WTC11 (cell line): Measurements from ENCODE around the gene KPNA2. TPM values are rescaled to one million over a fixed set of nuclear protein-coding genes. Genes with fewer than 3 reads are reported as not detected.
A peak's percentile ranks its signal among the peaks of the same experiment; 100 is the strongest.
"Not testable (repeated sequence)": the region's sequence is repeated elsewhere in the genome, so short reads cannot be mapped to it uniquely, and the experiment has no call there.

Experiments
- ATAC-seq: fragments of 200-7000 bp; cut with Tn5 transposase; 2 replicates; pipeline ENCODE4 v1.10.0; 2021; ENCODE audit warnings: mild to moderate bottlenecking, moderate library complexity
- CTCF ChIA-PET: fragments of 300-600 bp; sonication (Branson Sonifier 250); formaldehyde crosslinking; loops from one replicate; lab custom pipeline; 2021; ENCODE audit warnings: antibody characterized with exemption; lab: Charles Lee
- POLR2A ChIA-PET: fragments of 350-600 bp; sonication (Branson Sonifier 250); formaldehyde crosslinking; loops from one replicate; lab custom pipeline; 2021; ENCODE audit warnings: antibody characterized with exemption; lab: Charles Lee
- DNase-seq: peaks from one replicate; pipeline ENCODE4 v3.0.0; 2021; ENCODE audit warnings: low spot score
- H3K27ac Mint-ChIP-seq: 2 replicates; pipeline ENCODE4 v1.8.0; 2021; ENCODE audit warnings: mixed read lengths
- H3K27me3 Mint-ChIP-seq: 2 replicates; pipeline ENCODE4 v1.8.0; 2021; ENCODE audit warnings: low read depth, mild to moderate bottlenecking, moderate library complexity, mixed read lengths
- H3K36me3 Mint-ChIP-seq: 2 replicates; pipeline ENCODE4 v1.8.0; 2021; ENCODE audit warnings: mixed read lengths
- H3K4me1 Mint-ChIP-seq: 2 replicates; pipeline ENCODE4 v1.8.0; 2022; ENCODE audit warnings: mixed read lengths
- H3K4me3 Mint-ChIP-seq: 2 replicates; pipeline ENCODE4 v1.8.0; 2021; ENCODE audit warnings: mild to moderate bottlenecking, moderate library complexity, mixed read lengths
- H3K9me3 Mint-ChIP-seq: 2 replicates; pipeline ENCODE4 v1.8.0; 2021; ENCODE audit warnings: mixed read lengths
- AR ChIP-seq: fragments of 250-450 bp; sonication (Bioruptor Pico); IDR thresholded peaks from 2 replicates; pipeline ENCODE4 v1.9.0; 2021; ENCODE audit warnings: mild to moderate bottlenecking
- ATF1 ChIP-seq: sonication (generic); formaldehyde crosslinking; IDR thresholded peaks from 2 replicates; pipeline ENCODE4 v1.8.1; 2023; ENCODE audit warnings: mild to moderate bottlenecking, moderate library complexity, missing genetic modification reagents
- CBFB ChIP-seq: sonication (generic); formaldehyde crosslinking; IDR thresholded peaks from 2 replicates; pipeline ENCODE4 v1.8.1; 2022; ENCODE audit warnings: mild to moderate bottlenecking, low read depth, missing genetic modification reagents
- EMX1 ChIP-seq: fragments of 250-450 bp; sonication (Bioruptor Pico); IDR thresholded peaks from 2 replicates; pipeline ENCODE4 v1.8.0; 2021; ENCODE audit warnings: mild to moderate bottlenecking
- ERG ChIP-seq: fragments of 250-450 bp; sonication (Bioruptor Pico); IDR thresholded peaks from 2 replicates; pipeline ENCODE4 v1.8.0; 2021; ENCODE audit warnings: mild to moderate bottlenecking
- NFATC4 ChIP-seq: fragments of 250-450 bp; sonication (Bioruptor Pico); IDR thresholded peaks from 2 replicates; pipeline ENCODE4 v1.9.0; 2021; ENCODE audit warnings: mild to moderate bottlenecking
- NFE2L1 ChIP-seq: sonication (generic); formaldehyde crosslinking; IDR thresholded peaks from 2 replicates; pipeline ENCODE4 v1.8.1; 2023; ENCODE audit warnings: missing genetic modification reagents
- NFYB ChIP-seq: sonication (generic); formaldehyde crosslinking; conservative IDR thresholded peaks from 2 replicates; pipeline ENCODE4 v1.8.0; 2022; ENCODE audit warnings: low read depth, missing genetic modification reagents
- PRRX2 ChIP-seq: fragments of 250-450 bp; sonication (Bioruptor Pico); IDR thresholded peaks from 2 replicates; pipeline ENCODE4 v1.8.0; 2021; ENCODE audit warnings: mild to moderate bottlenecking
- SMAD3 ChIP-seq: sonication (generic); formaldehyde crosslinking; IDR thresholded peaks from 2 replicates; pipeline ENCODE4 v1.8.0; 2022; ENCODE audit warnings: missing genetic modification reagents, mild to moderate bottlenecking, borderline replicate concordance
- TEAD4 ChIP-seq: sonication (generic); formaldehyde crosslinking; IDR thresholded peaks from 2 replicates; pipeline ENCODE4 v1.8.0; 2022; ENCODE audit warnings: mild to moderate bottlenecking, missing genetic modification reagents
- ZNF317 ChIP-seq: sonication (generic); formaldehyde crosslinking; IDR thresholded peaks from 2 replicates; pipeline ENCODE4 v1.8.1; 2023; ENCODE audit warnings: low read depth, mild to moderate bottlenecking, moderate library complexity, missing genetic modification reagents, borderline replicate concordance
- ZNF671 ChIP-seq: fragments of 250-450 bp; sonication (Bioruptor Pico); IDR thresholded peaks from 2 replicates; pipeline ENCODE4 v1.8.0; 2021; ENCODE audit warnings: mild to moderate bottlenecking
- total RNA-seq: library from RNA; stranded (reverse); gene quantifications from 3 replicates; pipeline ENCODE4 v1.2.3, GENCODE V29; 2021
- TF ChIP-seq, protein P1 (sequence below): sonication (generic); formaldehyde crosslinking; IDR thresholded peaks from 2 replicates; pipeline ENCODE4 v1.8.1; 2022; ENCODE audit warnings: missing genetic modification reagents, borderline replicate concordance

KPNA2 gene
- total RNA-seq, 1 experiment from 2014 or later, result 466 TPM

DNA sequence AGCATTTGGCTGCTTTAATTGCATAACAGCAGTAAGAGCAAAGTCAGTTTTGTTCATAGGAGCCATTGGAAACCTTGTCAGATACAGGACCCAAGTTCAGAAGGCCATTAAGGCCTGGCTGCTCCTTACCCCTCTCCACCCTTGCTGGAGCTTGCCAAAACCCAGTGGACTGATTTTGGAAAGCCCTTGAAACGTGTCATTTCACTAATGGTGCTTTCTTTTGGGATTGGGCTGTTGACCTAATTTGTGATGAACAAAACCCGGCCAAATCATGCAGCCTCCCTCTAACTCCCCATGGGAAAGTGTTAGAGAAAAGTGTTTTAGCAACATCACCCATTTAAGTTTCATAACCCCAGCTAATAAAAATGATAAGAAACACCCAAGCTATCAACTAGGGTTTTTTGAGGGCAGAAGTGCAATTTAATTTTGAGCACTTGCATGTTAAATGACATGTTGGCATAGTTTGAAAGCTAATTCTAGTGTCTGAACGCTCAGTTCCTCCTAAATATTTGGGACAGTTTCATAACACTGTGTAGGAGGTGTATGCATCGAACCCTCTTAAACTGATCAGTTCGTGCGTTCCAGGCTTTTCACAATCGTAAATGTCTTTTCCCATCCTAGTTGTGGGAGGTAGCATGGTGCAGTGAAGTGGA is 12.5 kb downstream of the KPNA2 start:
- ChIA-PET CTCF (interaction anchor here (1.4 kb wide), 1 partner anchor 26 kb away, joined by 3 read pairs; no protein-coding TSS in a partner anchor), POLR2A (interaction anchor here (0.5 to 2.2 kb wide), 3 partner anchors 12 to 299 kb away, joined by 3 to 10 read pairs (median 7); partner anchors contain the start of gene KPNA2)
- ATAC-seq, DNase-seq, H3K4me3 Mint-ChIP-seq, H3K4me1 Mint-ChIP-seq, H3K27me3 Mint-ChIP-seq, H3K9me3 Mint-ChIP-seq: not testable (repeated sequence)
- TF ChIP-seq AR (CRISPR knock-in tag) (peak; percentile 77; the same call in 1 of the 2 replicates), EMX1 (CRISPR knock-in tag) (peak; percentile 73; the same call in 1 of the 2 replicates), ZNF671 (CRISPR knock-in tag) (peak; percentile 66), ERG (peak; percentile 70; the same call in 1 of the 2 replicates), PRRX2 (peak; percentile 51; the same call in 1 of the 2 replicates), NFATC4 (CRISPR knock-in tag) (peak; percentile 22)
- Mint-ChIP-seq H3K27ac (peak overlapping the region; percentile 11; the same call in 1 of the 2 replicates), H3K36me3 (peaks cover 49% of the 10 kb centered on the region)

DNA sequence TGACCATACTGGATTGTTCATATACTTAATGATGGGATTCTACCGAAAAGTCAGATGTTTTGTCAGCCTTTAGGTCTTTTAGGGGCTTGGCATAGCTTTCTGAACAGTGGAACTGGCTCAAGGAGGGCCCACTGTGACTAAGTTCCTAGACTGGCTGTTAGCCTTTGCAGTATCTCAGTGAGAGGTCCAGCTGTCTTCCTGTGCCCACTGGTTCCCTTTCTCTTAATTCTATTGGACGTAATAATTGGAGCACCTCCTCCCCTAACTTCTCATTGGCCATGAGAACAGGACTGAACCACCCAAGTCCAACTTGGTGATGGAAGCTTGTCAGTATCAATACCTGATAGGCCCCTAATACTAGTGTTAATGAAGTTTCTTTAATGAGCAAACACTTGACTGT is 13.5 kb downstream of the KPNA2 start:
- ChIA-PET POLR2A (interaction anchor here (1.1 kb wide), 1 partner anchor 14 kb away, joined by 10 read pairs; the partner anchor contains the start of gene KPNA2), CTCF (interaction anchor here (1.4 kb wide), 1 partner anchor 27 kb away, joined by 3 read pairs; no protein-coding TSS in a partner anchor)
- ATAC-seq, result peak; percentile 85
- no peak for DNase-seq
- Mint-ChIP-seq H3K9me3 (peaks cover 8% of the 10 kb centered on the region), H3K36me3 (peaks cover 39% of the 10 kb centered on the region), H3K4me3 (no peak overlapping the region), H3K27ac (peak overlapping the region; percentile 86), H3K27me3 (no peaks in the 10 kb centered on the region), H3K4me1 (peaks cover 7% of the 10 kb centered on the region)
- TF ChIP-seq NFYB (CRISPR knock-in tag), result peak; percentile 69
- no peak for TF ChIP-seq NFE2L1 (CRISPR knock-in tag)
- TF ChIP-seq ZNF317 (CRISPR knock-in tag), result no peak
- no peak for TF ChIP-seq SMAD3
- no peak for TF ChIP-seq CBFB (CRISPR knock-in tag)
- no peak for TF ChIP-seq ATF1 (CRISPR knock-in tag)
- TF ChIP-seq TEAD4 (CRISPR knock-in tag), result no peak
- TF ChIP-seq, all 79 proteins: peak for 1

DNA sequence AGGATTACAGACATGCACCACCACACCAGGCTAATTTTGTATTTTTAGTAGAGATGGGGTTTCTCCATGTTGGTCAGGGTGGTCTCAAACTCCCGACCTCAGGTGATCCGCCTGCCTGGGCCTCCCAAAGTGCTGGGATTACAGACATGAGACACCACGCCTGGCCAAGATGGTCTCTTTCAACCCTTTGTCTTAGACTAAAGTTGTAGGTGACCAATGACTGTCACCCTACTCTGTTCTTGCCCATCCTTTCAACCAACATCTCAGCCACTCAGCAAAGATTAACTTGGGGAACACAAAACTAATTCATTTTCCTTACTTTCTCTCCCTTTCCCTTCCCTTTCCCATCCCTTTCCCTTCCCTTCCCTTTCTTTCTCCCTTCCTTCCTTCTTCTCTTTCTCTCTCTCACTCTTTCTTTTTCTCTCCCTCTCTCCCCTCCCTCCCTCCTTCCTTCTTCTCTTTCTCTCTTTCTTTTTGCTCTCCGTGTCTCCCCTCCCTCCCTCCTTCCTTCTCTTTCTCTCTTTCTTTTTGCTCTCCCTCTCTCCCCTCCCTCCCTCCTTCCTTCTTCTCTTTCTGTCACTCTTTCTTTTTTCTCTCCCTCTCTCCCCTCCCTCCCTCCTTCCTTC is 14.4 kb downstream of the KPNA2 start:
- H3K4me3 Mint-ChIP-seq, H3K27ac Mint-ChIP-seq, ATAC-seq, H3K9me3 Mint-ChIP-seq, DNase-seq, H3K27me3 Mint-ChIP-seq: not testable (repeated sequence)
- ChIA-PET POLR2A (interaction anchor here (0.7 kb wide), 1 partner anchor 23 kb away, joined by 3 read pairs; no protein-coding TSS in a partner anchor), CTCF (interaction anchor here (1.2 kb wide), 1 partner anchor 155 kb away, joined by 3 read pairs; no protein-coding TSS in a partner anchor)
- TF ChIP-seq, protein P1, sequence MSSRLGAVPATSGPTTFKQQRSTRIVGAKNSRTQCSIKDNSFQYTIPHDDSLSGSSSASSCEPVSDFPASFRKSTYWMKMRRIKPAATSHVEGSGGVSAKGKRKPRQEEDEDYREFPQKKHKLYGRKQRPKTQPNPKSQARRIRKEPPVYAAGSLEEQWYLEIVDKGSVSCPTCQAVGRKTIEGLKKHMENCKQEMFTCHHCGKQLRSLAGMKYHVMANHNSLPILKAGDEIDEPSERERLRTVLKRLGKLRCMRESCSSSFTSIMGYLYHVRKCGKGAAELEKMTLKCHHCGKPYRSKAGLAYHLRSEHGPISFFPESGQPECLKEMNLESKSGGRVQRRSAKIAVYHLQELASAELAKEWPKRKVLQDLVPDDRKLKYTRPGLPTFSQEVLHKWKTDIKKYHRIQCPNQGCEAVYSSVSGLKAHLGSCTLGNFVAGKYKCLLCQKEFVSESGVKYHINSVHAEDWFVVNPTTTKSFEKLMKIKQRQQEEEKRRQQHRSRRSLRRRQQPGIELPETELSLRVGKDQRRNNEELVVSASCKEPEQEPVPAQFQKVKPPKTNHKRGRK, result 0 out of 2 replicates have a peak, but pooled peaks have one; percentile 71
- Mint-ChIP-seq H3K4me1 (peaks cover 11% of the 10 kb centered on the region), H3K36me3 (peaks cover 30% of the 10 kb centered on the region)

- H3K9me3 Mint-ChIP-seq, H3K27me3 Mint-ChIP-seq, ATAC-seq, H3K4me3 Mint-ChIP-seq: not testable (repeated sequence)
- ChIA-PET CTCF (interaction anchor here (0.7 to 1.2 kb wide), 2 partner anchors 153 to 1455 kb away, joined by 3 read pairs; no protein-coding TSS in a partner anchor), POLR2A (interaction anchor here (1.4 to 1.7 kb wide), 2 partner anchors 15 to 18 kb away, joined by 4 read pairs; no protein-coding TSS in a partner anchor)
- H3K4me1 Mint-ChIP-seq, result peaks cover 11% of the 10 kb centered on the region
- peak; percentile 16 for DNase-seq
- peak overlapping the region; percentile 65; the same call in 1 of the 2 replicates for H3K27ac Mint-ChIP-seq
- H3K36me3 Mint-ChIP-seq, result peaks cover 15% of the 10 kb centered on the region
These were observed 16.1 kb downstream of the KPNA2 start for GRCh38 chr17:68051321-68052312.
